Measurements from ENCODE around the gene PZP.

Gene PZP

GRCh38 chr12:9099552-9100190 is 108.5 kb downstream of the PZP start:
- no peak for DNase-seq
